Right cardiac atrium (tissue), 5 donors: ENCODE results near the gene MEIKIN. TPM values are rescaled to one million over a fixed set of nuclear protein-coding genes. Genes with fewer than 3 reads are reported as not detected.

Source experiments
- ATAC-seq, 2 donors: fragments of 200-7000 bp; cut with Tn5 transposase; one replicate each; pipeline versions ENCODE4 v1.8.0 to v1.9.1; 2020; ENCODE audit warnings: moderate library complexity in 2 of 2, mild to moderate bottlenecking in 1 of 2
- DNase-seq, 3 donors: peaks; one replicate each; pipeline ENCODE4 v3.0.0-alpha.2; 2020
- H3K27ac ChIP-seq: one replicate; pipeline ENCODE4 v1.5.1; 2013; ENCODE audit warnings: mild to moderate bottlenecking, low read length, control low read depth, moderate library complexity
- H3K27me3 ChIP-seq: one replicate; pipeline ENCODE4 v1.6.1; 2013; ENCODE audit not compliant: control insufficient read depth, insufficient read depth
- H3K4me1 ChIP-seq: one replicate; pipeline ENCODE4 v1.6.1; 2013; ENCODE audit warnings: low read length; ENCODE audit not compliant: control insufficient read depth, insufficient read depth
- H3K4me3 ChIP-seq: one replicate; pipeline ENCODE4 v1.5.1; 2013; ENCODE audit warnings: low read length, control low read depth
- H3K9me3 ChIP-seq: one replicate; pipeline ENCODE4 v1.6.1; 2013; ENCODE audit warnings: low read length; ENCODE audit not compliant: control insufficient read depth
- WGBS: extraction: QIAGEN DNeasy Blood & Tissue Kit; methylation state at CpG from one replicate; pipeline ENCODE4 v1.1.7; 2013; 5-methylcytosine and 5-hydroxymethylcytosine counted together
- intact Hi-C, 4 donors: fragments of 100-400 bp; cut with DNase I; formaldehyde crosslinking; loops; one replicate each; pipeline versions ENCODE4 v1.11.0 to v1.14.0; 2022 to 2023
- polyA plus RNA-seq: library from polyadenylated mRNA; stranded (reverse); fragments of 200-250 nt; gene quantifications from one replicate; pipeline ENCODE4 v1.2.3, GENCODE V29; 2013
- total RNA-seq, 4 donors: library from RNA; stranded (reverse); fragmentation: NEBNext Ultra II Directional; extraction: Animal tissue kit (Norgen Biotek cat#: 25700); gene quantifications; one replicate each; pipeline ENCODE4 v1.2.1, GENCODE V29; 2021
- donor health status: healthy with polysubstance abuse.
- donor health status: DM: no; HTN: yes; CAD: no.
- donor health status: DM: no; HTN: no; CAD: no.
- donor health status: DM: no; HTN: yes; CAD: no; lungs with severe emphysema.
- donor health status: DM: yes; HTN: yes; CAD: no.

Gene MEIKIN
- total and polyA plus RNA-seq, 5 donors: 0.20 TPM; not detected in 3

- Histone ChIP-seq H3K4me1 (no peaks in the 10 kb centered on the region), H3K27ac (no peak overlapping the region), H3K9me3 (no peaks in the 10 kb centered on the region), H3K27me3 (no peaks in the 10 kb centered on the region), H3K4me3 (no peak overlapping the region)
- ATAC-seq (no peak), DNase-seq (peak in 1 of 3 donors; percentile 58)
- intact Hi-C loops: loop anchor here in 1 of 4 donors (10.0 kb wide), 1 partner anchor 120 kb away; no protein-coding TSS in a partner anchor
- WGBS: 78% methylated on average over 37 of the region's 37 CpGs
Measured at GRCh38 chr5:131944702-131945550, 537 bp downstream of the MEIKIN start.

- H3K4me1 ChIP-seq: no peaks in the 10 kb centered on the region
- no peak overlapping the region for H3K4me3 ChIP-seq
- DNase-seq (no peak), ATAC-seq (no peak)
- no peak overlapping the region for H3K27ac ChIP-seq
- intact Hi-C loops: loop anchor here in 1 of 4 donors (10.0 kb wide), 1 partner anchor 119 kb away; no protein-coding TSS in a partner anchor
- no peaks in the 10 kb centered on the region for H3K9me3 ChIP-seq
- WGBS: 89% methylated on average over 2 of the region's 2 CpGs
- H3K27me3 ChIP-seq: no peaks in the 10 kb centered on the region
Measured at GRCh38 chr5:131943916-131944315, 1.5 kb downstream of the MEIKIN start.

- no peak for ATAC-seq
- no peak for DNase-seq
- Histone ChIP-seq H3K4me1 (no peaks in the 10 kb centered on the region), H3K9me3 (no peaks in the 10 kb centered on the region), H3K27ac (no peak overlapping the region), H3K27me3 (no peaks in the 10 kb centered on the region), H3K4me3 (no peak overlapping the region)
- intact Hi-C loops: loop anchor here in 1 of 4 donors (10.0 kb wide), 1 partner anchor 117 kb away; no protein-coding TSS in a partner anchor
Measured at GRCh38 chr5:131942016-131942415, 3.4 kb downstream of the MEIKIN start.

GRCh38 chr5:131939690-131940345, 5.6 kb downstream of the MEIKIN start:
- DNase-seq (no peak), ATAC-seq (no peak)
- Histone ChIP-seq H3K27ac (no peak overlapping the region), H3K27me3 (no peaks in the 10 kb centered on the region), H3K4me1 (no peaks in the 10 kb centered on the region), H3K9me3 (no peaks in the 10 kb centered on the region), H3K4me3 (no peak overlapping the region)
- whole genome bisulfite sequencing: 61% methylated on average over 3 of the region's 3 CpGs
- intact Hi-C loops: loop anchor here in 1 of 4 donors (10.0 kb wide), 1 partner anchor 115 kb away; no protein-coding TSS in a partner anchor

- ATAC-seq (no peak), DNase-seq (no peak)
- intact Hi-C loops: no loop called here
- Histone ChIP-seq H3K27ac (no peak overlapping the region), H3K9me3 (no peaks in the 10 kb centered on the region), H3K27me3 (peaks cover 3% of the 10 kb centered on the region), H3K4me3 (no peak overlapping the region), H3K4me1 (no peaks in the 10 kb centered on the region)
- 73% methylated on average over 2 of the region's 2 CpGs for WGBS
Measured at GRCh38 chr5:131932235-131932634, 13.2 kb downstream of the MEIKIN start.

- H3K9me3 ChIP-seq: no peaks in the 10 kb centered on the region
- intact Hi-C loops: no loop called here
Measured at GRCh38 chr5:131928957-131929356, 16.5 kb downstream of the MEIKIN start.

GRCh38 chr5:131926168-131926567, 19.3 kb downstream of the MEIKIN start:
- Histone ChIP-seq H3K9me3 (no peaks in the 10 kb centered on the region), H3K27ac (no peak overlapping the region), H3K4me3 (no peak overlapping the region), H3K27me3 (no peaks in the 10 kb centered on the region), H3K4me1 (no peaks in the 10 kb centered on the region)
- intact Hi-C loops: no loop called here
- DNase-seq (no peak), ATAC-seq (no peak)
- 85% methylated on average over 3 of the region's 3 CpGs for WGBS

More at GRCh38 chr5:131928957-131929356, 16.5 kb downstream of the MEIKIN start:
- Histone ChIP-seq H3K27me3 (peaks cover 3% of the 10 kb centered on the region), H3K27ac (no peak overlapping the region), H3K4me3 (no peak overlapping the region), H3K4me1 (no peaks in the 10 kb centered on the region)
- ATAC-seq: no peak
- no peak for DNase-seq

GRCh38 chr5:131916481-131916880, 29.0 kb downstream of the MEIKIN start:
- ATAC-seq (no peak), DNase-seq (no peak)
- Histone ChIP-seq H3K9me3 (no peaks in the 10 kb centered on the region), H3K27ac (no peak overlapping the region), H3K4me1 (no peaks in the 10 kb centered on the region), H3K4me3 (no peak overlapping the region), H3K27me3 (no peaks in the 10 kb centered on the region)
- WGBS: 50% methylated on average over 2 of the region's 2 CpGs
- intact Hi-C loops: no loop called here

GRCh38 chr5:131914472-131914871, 31.0 kb downstream of the MEIKIN start:
- Histone ChIP-seq H3K4me1 (no peaks in the 10 kb centered on the region), H3K27ac (no peak overlapping the region), H3K9me3 (no peaks in the 10 kb centered on the region), H3K27me3 (no peaks in the 10 kb centered on the region), H3K4me3 (no peak overlapping the region)
- intact Hi-C loops: no loop called here
- DNase-seq (no peak), ATAC-seq (no peak)

- H3K4me3 ChIP-seq: no peak overlapping the region
- H3K27me3 ChIP-seq: no peaks in the 10 kb centered on the region
- H3K9me3 ChIP-seq: no peaks in the 10 kb centered on the region
- WGBS: 52% methylated on average over 3 of the region's 3 CpGs
- DNase-seq: no peak
- no peak for ATAC-seq
- intact Hi-C loops: no loop called here
- H3K27ac ChIP-seq: no peak overlapping the region
- no peaks in the 10 kb centered on the region for H3K4me1 ChIP-seq
Measured at GRCh38 chr5:131913603-131914002, 31.9 kb downstream of the MEIKIN start.

GRCh38 chr5:131906668-131907067, 38.8 kb downstream of the MEIKIN start:
- Histone ChIP-seq H3K4me1 (no peaks in the 10 kb centered on the region), H3K9me3 (no peaks in the 10 kb centered on the region), H3K4me3 (no peak overlapping the region), H3K27me3 (no peaks in the 10 kb centered on the region), H3K27ac (no peak overlapping the region)
- WGBS: 74% methylated on average over 2 of the region's 2 CpGs
- no peak for DNase-seq
- ATAC-seq: no peak
- intact Hi-C loops: no loop called here
